SK-MEL-5 (cell line): Measurements from ENCODE around the gene KANSL3. TPM values are rescaled to one million over a fixed set of nuclear protein-coding genes. Genes with fewer than 3 reads are reported as not detected.

Source experiments
- DNase-seq: peaks from one replicate; pipeline ENCODE4 v3.0.0-alpha.2; 2016; ENCODE audit warnings: low read depth, low spot score
- in situ Hi-C: cut with HindIII; loops from 2 replicates; pipeline ENCODE4 v1.10.0; 2016; ENCODE audit warnings: low sequenced_read_pairs, high pct_unique_total_duplicates, low pct_unique_long_range_greater_than_20kb
- total RNA-seq: library from RNA; depleted of rRNA; stranded (reverse); fragments of >200 nt; shearing (Covaris generic); gene quantifications from 2 replicates; pipeline ENCODE4 v1.2.3, GENCODE V29; 2014; rRNA removed

The KANSL3 gene
- total RNA-seq, 1 experiment from 2014 or later, result 22.3 TPM

- DNase-seq, result no peak
- in situ Hi-C loops, result no loop called here
Measured at GRCh38 chr2:96552315-96553175, 85.6 kb downstream of the KANSL3 start.

- in situ Hi-C loops, result no loop called here
- DNase-seq, result no peak
Measured at GRCh38 chr2:96551605-96552314, 86.4 kb downstream of the KANSL3 start.

- DNase-seq, result no peak
- in situ Hi-C loops, result no loop called here
Measured at GRCh38 chr2:96550787-96551604, 87.1 kb downstream of the KANSL3 start.

- in situ Hi-C loops, result loop anchor here (25.0 kb wide), 1 partner anchor 113 kb away; no protein-coding TSS in a partner anchor
Measured at GRCh38 chr2:96549967-96550786, 87.9 kb downstream of the KANSL3 start.

GRCh38 chr2:96549466-96549785 is 88.7 kb downstream of the KANSL3 start:
- DNase-seq, result no peak
- in situ Hi-C loops, result loop anchor here (25.0 kb wide), 1 partner anchor 112 kb away; no protein-coding TSS in a partner anchor

More at GRCh38 chr2:96549967-96550786, 87.9 kb downstream of the KANSL3 start:
- peak; percentile 37 for DNase-seq

GRCh38 chr2:96548558-96549465 is 89.3 kb downstream of the KANSL3 start:
- in situ Hi-C loops, result loop anchor here (25.0 kb wide), 1 partner anchor 112 kb away; no protein-coding TSS in a partner anchor
- no peak for DNase-seq

- in situ Hi-C loops, result loop anchor here (25.0 kb wide), 1 partner anchor 110 kb away; no protein-coding TSS in a partner anchor
- DNase-seq, result no peak
Measured at GRCh38 chr2:96547731-96548171, 90.4 kb downstream of the KANSL3 start.

GRCh38 chr2:96547203-96547641 is 90.9 kb downstream of the KANSL3 start:
- in situ Hi-C loops, result loop anchor here (25.0 kb wide), 1 partner anchor 110 kb away; no protein-coding TSS in a partner anchor
- no peak for DNase-seq

- in situ Hi-C loops, result loop anchor here (25.0 kb wide), 1 partner anchor 109 kb away; no protein-coding TSS in a partner anchor
- no peak for DNase-seq
Measured at GRCh38 chr2:96546797-96547196, 91.3 kb downstream of the KANSL3 start.

- in situ Hi-C loops, result loop anchor here (25.0 kb wide), 1 partner anchor 109 kb away; no protein-coding TSS in a partner anchor
- no peak for DNase-seq
Measured at GRCh38 chr2:96546321-96546720, 91.8 kb downstream of the KANSL3 start.

Other genes with a start within 250 kb of the KANSL3 start
- not detected in 2 replicates for gene NEURL3, start 133.0 kb downstream of the KANSL3 start, total RNA-seq
- 3.6 TPM in 2 replicates for gene ARID5A, start 101.6 kb downstream of the KANSL3 start, total RNA-seq
- not detected in 2 replicates for gene FER1L5, start 4.5 kb upstream of the KANSL3 start, total RNA-seq
- 20.1 and 21.9 TPM in 2 replicates for gene LMAN2L, start 101.8 kb upstream of the KANSL3 start, total RNA-seq
- gene CNNM4, start 122.6 kb upstream of the KANSL3 start, total RNA-seq, result 1.7 and 2.9 TPM in 2 replicates
- gene CNNM3, start 178.0 kb upstream of the KANSL3 start, total RNA-seq, result 3.7 and 4.3 TPM in 2 replicates
- gene ANKRD23, start 205.7 kb upstream of the KANSL3 start, total RNA-seq, result 1.8 and 4.0 TPM in 2 replicates
- 10.1 and 14.0 TPM in 2 replicates for gene ANKRD39, start 219.7 kb upstream of the KANSL3 start, total RNA-seq
- 42.7 and 51.4 TPM in 2 replicates for gene SEMA4C, start 231.8 kb upstream of the KANSL3 start, total RNA-seq